Keratinocyte (primary cell): ENCODE results near the gene PPP1R13L. TPM values are rescaled to one million over a fixed set of nuclear protein-coding genes. Genes with fewer than 3 reads are reported as not detected.

Experiments used
- DNase-seq: peaks from one replicate; pipeline ENCODE4 v3.0.0-alpha.2; 2011; ENCODE audit warnings: low read depth, missing footprints, low spot score
- FAIRE-seq: peaks from 2 replicates; lab custom pipeline; 2011; peaks lifted over from hg19 to GRCh38; lab: Jason Lieb, UNC
- H2AFZ ChIP-seq: 2 replicates; pipeline ENCODE4 v1.6.0; 2012; ENCODE audit warnings: low read length, control low read depth, inconsistent platforms; ENCODE audit not compliant: control insufficient read depth
- H3K27ac ChIP-seq: 2 replicates; pipeline ENCODE4 v1.5.1; 2011; ENCODE audit warnings: low read length; ENCODE audit not compliant: control insufficient read depth, insufficient read depth
- H3K27me3 ChIP-seq: 3 replicates; pipeline ENCODE4 v1.6.0; 2011; ENCODE audit warnings: low read length; ENCODE audit not compliant: control insufficient read depth, insufficient read depth; ENCODE audit errors: extremely low read depth
- H3K36me3 ChIP-seq, 2 experiments: 2 replicates in 1 of 2; 3 replicates in 1 of 2; pipeline ENCODE4 v1.5.1; 2011; ENCODE audit warnings: low read length in 2 of 2, mild to moderate bottlenecking in 1 of 2; ENCODE audit not compliant: control insufficient read depth in 2 of 2, insufficient read depth in 2 of 2; ENCODE audit errors: extremely low read depth in 1 of 2
- H3K4me1 ChIP-seq: 3 replicates; pipeline ENCODE4 v1.5.1; 2011; ENCODE audit warnings: low read length; ENCODE audit not compliant: control insufficient read depth, insufficient read depth; ENCODE audit errors: extremely low read depth
- H3K4me2 ChIP-seq: 3 replicates; pipeline ENCODE4 v1.6.0; 2011; ENCODE audit warnings: low read depth, low read length; ENCODE audit not compliant: control insufficient read depth, insufficient read depth; ENCODE audit errors: extremely low read depth
- H3K4me3 ChIP-seq, 3 experiments: fragments of 200-600 bp in 1 of 3; sonication (generic) in 1 of 3; 2 replicates in 2 of 3; 3 replicates in 1 of 3; pipeline ENCODE4 v1.5.1; 2011 to 2016; ENCODE audit warnings: low read length in 3 of 3, mild to moderate bottlenecking in 3 of 3, control low read depth in 2 of 3, inconsistent platforms in 1 of 3, low read depth in 1 of 3, mixed read lengths in 1 of 3, mixed run types in 1 of 3, moderate library complexity in 1 of 3; ENCODE audit not compliant: control insufficient read depth in 2 of 3, insufficient read depth in 2 of 3; ENCODE audit errors: extremely low read depth in 1 of 3
- H3K79me2 ChIP-seq: 2 replicates; pipeline ENCODE4 v1.6.0; 2012; ENCODE audit warnings: low read length; ENCODE audit not compliant: control insufficient read depth, insufficient read depth
- H3K9ac ChIP-seq: 3 replicates; pipeline ENCODE4 v1.6.0; 2011; ENCODE audit warnings: low read length; ENCODE audit not compliant: control insufficient read depth, insufficient read depth; ENCODE audit errors: extremely low read depth
- H3K9me1 ChIP-seq: 3 replicates; pipeline ENCODE4 v1.6.0; 2011; ENCODE audit warnings: low read length; ENCODE audit not compliant: control insufficient read depth, insufficient read depth; ENCODE audit errors: extremely low read depth
- H3K9me3 ChIP-seq: 2 replicates; pipeline ENCODE4 v1.5.1; 2012; ENCODE audit warnings: low read depth, low read length; ENCODE audit not compliant: control insufficient read depth
- H4K20me1 ChIP-seq: 3 replicates; pipeline ENCODE4 v1.6.0; 2011; ENCODE audit warnings: low read length; ENCODE audit not compliant: control insufficient read depth, insufficient read depth; ENCODE audit errors: extremely low read depth
- EZH2 ChIP-seq: IDR thresholded peaks from one replicate; pipeline ENCODE4 v1.6.1; 2012; ENCODE audit warnings: inconsistent platforms, mild to moderate bottlenecking, low read length, moderate library complexity
- dilution Hi-C: fragments of 300-500 bp; cut with MboI; formaldehyde crosslinking; loops from one replicate; pipeline ENCODE4 v1.7.0; 2020; ENCODE audit warnings: low sequenced_read_pairs; ENCODE audit not compliant: extremely low pct_ligation_motif_present
- polyA plus RNA-seq, 5 experiments: library from polyadenylated mRNA; depleted of rRNA in 3 of 5; stranded (reverse) in 3 of 5; stranded (forward) in 1 of 5; unstranded in 1 of 5; fragments of >200 nt; gene quantifications; 1 replicate in 1 of 5; 2 replicates in 3 of 5; 3 replicates in 1 of 5; pipeline versions ENCODE4 v1.2.1 to v1.2.3, GENCODE V29; 2011 to 2012; ENCODE audit warnings: missing spikeins in 2 of 5, low read depth in 1 of 5, low replicate concordance in 1 of 5
- TF ChIP-seq, protein P1 (sequence below), 3 experiments: IDR thresholded peaks in 1 of 3; conservative IDR thresholded peaks in 1 of 3; optimal IDR thresholded peaks in 1 of 3; 2 replicates in 2 of 3; 3 replicates in 1 of 3; pipeline versions ENCODE3 to v1.5.1; 2011; ENCODE audit warnings: low read length in 3 of 3, mild to moderate bottlenecking in 3 of 3, moderate library complexity in 2 of 3, control low read depth in 1 of 3, inconsistent platforms in 1 of 3; ENCODE audit not compliant: insufficient read depth in 2 of 3; ENCODE audit errors: extremely low read depth in 1 of 3

Gene PPP1R13L
- polyA plus RNA-seq, 1 donor (not counting 4 experiments of a cell fraction or from before 2014, with no cell fraction given), result 31.2 TPM

- Histone ChIP-seq H2AFZ (no peak overlapping the region), H3K79me2 (no peaks in the 10 kb centered on the region), H3K9ac (no peak overlapping the region), H3K9me3 (no peaks in the 10 kb centered on the region), H3K36me3 (peaks cover 46 to 54% of the 10 kb centered on the region in 2 experiments), H3K27me3 (no peaks in the 10 kb centered on the region), H3K9me1 (no peaks in the 10 kb centered on the region), H3K4me3 (no peak overlapping the region), H3K4me2 (no peak overlapping the region), H4K20me1 (peaks cover 3% of the 10 kb centered on the region), H3K27ac (no peak overlapping the region), H3K4me1 (no peaks in the 10 kb centered on the region)
- DNase-seq (no peak), FAIRE-seq (no peak)
- dilution Hi-C loops, result no loop called here
- no peak for TF ChIP-seq EZH2
- TF ChIP-seq, protein P1, sequence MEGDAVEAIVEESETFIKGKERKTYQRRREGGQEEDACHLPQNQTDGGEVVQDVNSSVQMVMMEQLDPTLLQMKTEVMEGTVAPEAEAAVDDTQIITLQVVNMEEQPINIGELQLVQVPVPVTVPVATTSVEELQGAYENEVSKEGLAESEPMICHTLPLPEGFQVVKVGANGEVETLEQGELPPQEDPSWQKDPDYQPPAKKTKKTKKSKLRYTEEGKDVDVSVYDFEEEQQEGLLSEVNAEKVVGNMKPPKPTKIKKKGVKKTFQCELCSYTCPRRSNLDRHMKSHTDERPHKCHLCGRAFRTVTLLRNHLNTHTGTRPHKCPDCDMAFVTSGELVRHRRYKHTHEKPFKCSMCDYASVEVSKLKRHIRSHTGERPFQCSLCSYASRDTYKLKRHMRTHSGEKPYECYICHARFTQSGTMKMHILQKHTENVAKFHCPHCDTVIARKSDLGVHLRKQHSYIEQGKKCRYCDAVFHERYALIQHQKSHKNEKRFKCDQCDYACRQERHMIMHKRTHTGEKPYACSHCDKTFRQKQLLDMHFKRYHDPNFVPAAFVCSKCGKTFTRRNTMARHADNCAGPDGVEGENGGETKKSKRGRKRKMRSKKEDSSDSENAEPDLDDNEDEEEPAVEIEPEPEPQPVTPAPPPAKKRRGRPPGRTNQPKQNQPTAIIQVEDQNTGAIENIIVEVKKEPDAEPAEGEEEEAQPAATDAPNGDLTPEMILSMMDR (optimal IDR thresholded peaks at IDR 0.05 in 1 of 3, IDR thresholded peaks at IDR 0.05 in 1 of 3, conservative IDR thresholded peaks at IDR 0.05 in 1 of 3; ENCODE audit: extremely low read depth in 1 of 3, insufficient read depth in 2 of 3, low read length in 3 of 3), result no peak
Observed at GRCh38 chr19:45354241-45354842, 50.5 kb downstream of the PPP1R13L start.

- no peak overlapping the region for H3K9ac ChIP-seq
- no peaks in the 10 kb centered on the region for H3K9me1 ChIP-seq
- no peak overlapping the region for H3K4me2 ChIP-seq
- no peak for FAIRE-seq
- peaks cover 3% of the 10 kb centered on the region for H4K20me1 ChIP-seq
- H3K9me3 ChIP-seq, result no peaks in the 10 kb centered on the region
- H3K36me3 ChIP-seq, result peaks cover 41 to 55% of the 10 kb centered on the region in 2 experiments
- no peaks in the 10 kb centered on the region for H3K27me3 ChIP-seq
- no peak overlapping the region for H3K4me3 ChIP-seq
- no peaks in the 10 kb centered on the region for H3K4me1 ChIP-seq
- dilution Hi-C loops, result no loop called here
- no peak overlapping the region for H3K27ac ChIP-seq
- DNase-seq, result no peak
- H2AFZ ChIP-seq, result no peak overlapping the region
- TF ChIP-seq, protein P1 (optimal IDR thresholded peaks at IDR 0.05 in 1 of 3, IDR thresholded peaks at IDR 0.05 in 1 of 3, conservative IDR thresholded peaks at IDR 0.05 in 1 of 3; ENCODE audit: extremely low read depth in 1 of 3, insufficient read depth in 2 of 3, low read length in 3 of 3), result no peak
- TF ChIP-seq EZH2, result no peak
- no peaks in the 10 kb centered on the region for H3K79me2 ChIP-seq
Observed at GRCh38 chr19:45352914-45353796, 51.7 kb downstream of the PPP1R13L start.
